Mammary epithelial cell (primary cell): ENCODE results near the gene GNG4.

ENCODE experiments used
- CTCF ChIP-seq, 2 donors: IDR thresholded peaks in 1 of 2; conservative IDR thresholded peaks in 1 of 2; 2 replicates each; pipeline ENCODE4 v1.5.1; 2011 to 2012; ENCODE audit warnings: inconsistent platforms in 2 of 2, low read length in 2 of 2, mild to moderate bottlenecking in 2 of 2, control low read depth in 1 of 2, low read depth in 1 of 2; ENCODE audit not compliant: insufficient read depth in 1 of 2; ENCODE audit errors: extremely low read depth in 1 of 2
- EZH2 ChIP-seq: IDR thresholded peaks from 2 replicates; pipeline ENCODE4 v1.6.1; 2012; ENCODE audit warnings: low read length, inconsistent platforms, borderline replicate concordance

DNA sequence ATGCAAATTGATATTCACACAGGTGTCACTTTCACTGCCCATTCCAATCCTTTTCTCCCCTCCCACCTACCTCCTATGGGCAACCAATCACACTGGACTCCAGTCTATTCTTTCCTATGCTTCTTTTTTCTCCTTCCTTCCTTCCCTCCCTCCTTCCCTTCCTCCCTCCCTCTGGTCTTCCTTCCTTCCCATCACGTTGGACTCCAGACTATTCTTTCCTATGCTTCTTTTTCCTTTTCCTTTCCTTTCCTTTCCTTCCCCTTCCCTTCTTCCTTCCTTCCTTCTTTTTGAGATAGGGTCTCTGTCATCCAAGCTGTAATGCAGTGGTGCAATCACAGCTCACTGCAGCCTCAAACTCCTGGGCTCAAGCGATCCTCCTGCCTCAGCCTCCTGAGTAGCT lies 64.6 kb downstream of the GNG4 start:
- TF ChIP-seq CTCF (conservative IDR thresholded peaks at IDR 0.05 in 1 of 2, IDR thresholded peaks at IDR 0.05 in 1 of 2; ENCODE audit: extremely low read depth in 1 of 2, insufficient read depth in 1 of 2, low read depth in 1 of 2, low read length in 2 of 2) (no peak), EZH2 (no peak)
